IMR-90 (cell line): Measurements from ENCODE around the gene EXOC5. TPM values are rescaled to one million over a fixed set of nuclear protein-coding genes. Genes with fewer than 3 reads are reported as not detected.

Source experiments
- ATAC-seq: fragments of 200-7000 bp; cut with Tn5 transposase; 2 replicates; pipeline ENCODE4 v1.9.1; 2020; ENCODE audit warnings: low read depth, mild to moderate bottlenecking, moderate library complexity
- BruUV-seq: library from RNA; stranded (reverse); fragments of 400-500 nt; replicated peaks from 2 replicates; lab custom pipeline; 2021; lab: Mats Ljungman, UMichigan
- CTCF ChIA-PET: fragments of 300-600 bp; formaldehyde crosslinking; extraction: SDS; loops from one replicate; lab custom pipeline; 2021; ENCODE audit warnings: antibody characterized with exemption; lab: Yijun Ruan, JAX
- POLR2A ChIA-PET: fragments of 300-600 bp; sonication (Branson Sonifier 250); formaldehyde crosslinking; loops from one replicate; lab custom pipeline; 2022; ENCODE audit warnings: antibody characterized with exemption; ENCODE audit not compliant: unreplicated experiment; lab: Charles Lee
- DNase-seq: peaks from one replicate; pipeline ENCODE4 v3.0.0; 2013
- H2AFZ ChIP-seq: replicated peaks from 2 replicates; pipeline ENCODE3; 2013; ENCODE audit warnings: low read length, mild to moderate bottlenecking; ENCODE audit not compliant: poor library complexity
- H2AK5ac ChIP-seq: 2 replicates; pipeline ENCODE4 v1.6.1; 2013; ENCODE audit warnings: low read depth, low read length, inconsistent platforms
- H2AK9ac ChIP-seq: replicated peaks from 2 replicates; pipeline ENCODE3; 2013; ENCODE audit warnings: mild to moderate bottlenecking, low read depth, low read length, moderate library complexity; ENCODE audit not compliant: poor library complexity
- H2BK120ac ChIP-seq: 2 replicates; pipeline ENCODE4 v1.6.1; 2013; ENCODE audit warnings: low read depth, low read length, inconsistent platforms
- H2BK15ac ChIP-seq: 3 replicates; pipeline ENCODE4 v1.6.1; 2013; ENCODE audit warnings: low read depth, low read length, inconsistent platforms
- H2BK20ac ChIP-seq: 2 replicates; pipeline ENCODE4 v1.6.1; 2013; ENCODE audit warnings: low read depth, mild to moderate bottlenecking, inconsistent platforms, low read length, moderate library complexity
- H2BK5ac ChIP-seq: 2 replicates; pipeline ENCODE4 v1.6.1; 2013; ENCODE audit warnings: mild to moderate bottlenecking, low read depth, low read length, inconsistent platforms; ENCODE audit not compliant: poor library complexity, severe bottlenecking
- H3K14ac ChIP-seq: replicated peaks from 2 replicates; pipeline ENCODE4 v1.6.1; 2013; ENCODE audit warnings: low read depth, low read length, inconsistent platforms
- H3K18ac ChIP-seq: 2 replicates; pipeline ENCODE4 v1.6.1; 2013; ENCODE audit warnings: low read depth, low read length, control low read depth
- H3K23ac ChIP-seq: 2 replicates; pipeline ENCODE4 v1.6.1; 2013; ENCODE audit warnings: low read depth, low read length, inconsistent platforms
- H3K27ac ChIP-seq: 2 replicates; pipeline ENCODE4 v1.5.1; 2013; ENCODE audit warnings: mild to moderate bottlenecking, control low read depth, low read length; ENCODE audit not compliant: insufficient read depth
- H3K27me3 ChIP-seq: 2 replicates; pipeline ENCODE4 v1.6.1; 2013; ENCODE audit warnings: low read length; ENCODE audit not compliant: control insufficient read depth, insufficient read depth
- H3K36me3 ChIP-seq: 2 replicates; pipeline ENCODE4 v1.6.1; 2013; ENCODE audit warnings: low read length, mixed read lengths; ENCODE audit not compliant: control insufficient read depth, insufficient read depth
- H3K4ac ChIP-seq: 2 replicates; pipeline ENCODE4 v1.6.1; 2013; ENCODE audit warnings: low read depth, low read length, inconsistent platforms
- H3K4me1 ChIP-seq: 2 replicates; pipeline ENCODE4 v1.6.1; 2013; ENCODE audit warnings: low read length, mixed read lengths; ENCODE audit not compliant: control insufficient read depth, insufficient read depth
- H3K4me2 ChIP-seq: 2 replicates; pipeline ENCODE4 v1.6.1; 2013; ENCODE audit warnings: low read depth, mild to moderate bottlenecking, control low read depth, low read length, moderate library complexity
- H3K4me3 ChIP-seq: 2 replicates; pipeline ENCODE4 v1.5.1; 2013; ENCODE audit warnings: low read depth, mild to moderate bottlenecking, control low read depth, low read length, moderate library complexity; ENCODE audit not compliant: insufficient read depth
- H3K56ac ChIP-seq: 2 replicates; pipeline ENCODE4 v1.6.1; 2013; ENCODE audit warnings: low read length, inconsistent platforms; ENCODE audit not compliant: insufficient read depth; ENCODE audit errors: extremely low read depth
- H3K79me1 ChIP-seq, 2 experiments: 2 replicates each; pipeline ENCODE4 v1.6.1; 2013; ENCODE audit warnings: low read length in 2 of 2, inconsistent platforms in 1 of 2, low read depth in 1 of 2
- H3K9ac ChIP-seq: 2 replicates; pipeline ENCODE4 v1.6.1; 2013; ENCODE audit warnings: low read depth, low read length, control low read depth
- H3K9me1 ChIP-seq: 2 replicates; pipeline ENCODE4 v1.6.1; 2013; ENCODE audit warnings: low read length, inconsistent platforms; ENCODE audit not compliant: insufficient read depth
- H3K9me3 ChIP-seq: 2 replicates; pipeline ENCODE4 v1.6.1; 2013; ENCODE audit warnings: low read length; ENCODE audit not compliant: control insufficient read depth, insufficient read depth
- H4K20me1 ChIP-seq: 2 replicates; pipeline ENCODE4 v1.6.1; 2013; ENCODE audit warnings: low read length, inconsistent platforms; ENCODE audit not compliant: insufficient read depth
- H4K5ac ChIP-seq: 2 replicates; pipeline ENCODE4 v1.6.1; 2013; ENCODE audit warnings: mild to moderate bottlenecking, low read depth, low read length, control low read depth
- H4K8ac ChIP-seq, 2 experiments: 2 replicates each; pipeline ENCODE4 v1.6.1; 2013; ENCODE audit warnings: low read depth in 2 of 2, low read length in 2 of 2, control low read depth in 1 of 2, inconsistent platforms in 1 of 2
- H4K91ac ChIP-seq: 2 replicates; pipeline ENCODE4 v1.6.1; 2013; ENCODE audit warnings: low read depth, low read length, inconsistent platforms; ENCODE audit not compliant: insufficient read depth
- BHLHE40 ChIP-seq: fragments of 150-350 bp; IDR thresholded peaks from 2 replicates; pipeline ENCODE4 v1.6.1; 2016; ENCODE audit warnings: mild to moderate bottlenecking, low read depth, low read length
- CHD1 ChIP-seq: IDR thresholded peaks from 2 replicates; pipeline ENCODE4 v1.6.1; 2012; ENCODE audit warnings: low read depth, low read length, improper control_type of control experiment
- NFE2L2 ChIP-seq: fragments of 150-350 bp; IDR thresholded peaks from 2 replicates; pipeline ENCODE4 v1.6.1; 2016; ENCODE audit warnings: low read depth, mild to moderate bottlenecking, low read length
- RCOR1 ChIP-seq: IDR thresholded peaks from 2 replicates; pipeline ENCODE4 v1.6.1; 2012; ENCODE audit warnings: mild to moderate bottlenecking, low read length, improper control_type of control experiment; ENCODE audit not compliant: insufficient replicate concordance
- WGBS, 2 experiments: methylation state at CpG; one replicate each; pipeline versions ENCODE4 v1.1.5 to v1.1.7; 2013; ENCODE audit warnings: missing lambda C conversion rate in 2 of 2; ENCODE audit not compliant: insufficient read length in 1 of 2; ENCODE audit errors: extremely low coverage in 2 of 2; 5-methylcytosine and 5-hydroxymethylcytosine counted together
- dilution Hi-C: fragments of 300-500 bp; cut with HindIII; formaldehyde crosslinking; loops from one replicate; pipeline ENCODE4 v1.14.3; 2018; ENCODE audit warnings: low sequenced_read_pairs; ENCODE audit not compliant: unreplicated experiment
- in situ Hi-C: fragments of 300-500 bp; cut with MboI; formaldehyde crosslinking; loops from 3 replicates; pipeline ENCODE4 v1.14.3; 2019; ENCODE audit warnings: low sequenced_read_pairs, inconsistent platforms, mixed read lengths
- intact Hi-C: fragments of 100-400 bp; cut with micrococcal nuclease; formaldehyde crosslinking; loops from 2 replicates; pipeline ENCODE4 v1.10.0; 2022
- polyA plus RNA-seq, 3 experiments: library from polyadenylated mRNA; depleted of rRNA; stranded (reverse); fragments of >200 nt; gene quantifications; 2 replicates each; pipeline ENCODE4 v1.2.3, GENCODE V29; 2012; ENCODE audit warnings: low replicate concordance in 1 of 3
- total RNA-seq: library from RNA; depleted of rRNA; stranded (reverse); fragments of >200 nt; gene quantifications from 2 replicates; pipeline ENCODE4 v1.2.3, GENCODE V29; 2012

Gene EXOC5
- total and polyA plus RNA-seq, 2 of the 4 experiments (the other 2 are of a cell fraction): 22.4 to 52.5 TPM

DNA sequence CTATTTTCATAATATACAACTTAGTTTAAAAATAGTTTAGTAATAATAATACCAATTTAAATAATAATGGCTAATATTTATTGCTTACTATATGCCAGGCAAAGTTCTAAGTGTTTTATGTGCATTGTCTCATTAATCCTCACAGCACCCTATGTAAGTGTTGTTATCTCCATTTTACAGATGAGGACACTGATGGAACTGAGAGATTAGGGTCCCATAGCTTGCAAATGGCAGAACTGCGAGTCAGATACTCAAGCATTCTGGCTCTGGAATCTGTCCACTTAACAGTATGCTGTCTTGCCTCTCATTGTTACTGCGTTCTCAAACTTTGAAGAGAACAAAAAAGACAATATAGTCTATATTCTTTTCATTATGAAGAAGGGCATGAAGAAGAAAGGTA lies 19.0 kb upstream of the EXOC5 start:
- H3K23ac ChIP-seq: no peak overlapping the region
- no peak overlapping the region for H2BK15ac ChIP-seq
- dilution Hi-C loops (no loop called here), in situ Hi-C loops (no loop called here), intact Hi-C loops (no loop called here)
- ChIA-PET POLR2A (no interaction called here), CTCF (no interaction called here)
- H2AFZ ChIP-seq: no peak overlapping the region
- no peak overlapping the region for H2BK120ac ChIP-seq
- H3K9ac ChIP-seq: no peak overlapping the region
- no peaks in the 10 kb centered on the region for H3K9me1 ChIP-seq
- no peak overlapping the region for H4K5ac ChIP-seq
- H3K4me1 ChIP-seq: no peaks in the 10 kb centered on the region
- H2BK20ac ChIP-seq: no peak overlapping the region
- no peak overlapping the region for H3K4me3 ChIP-seq
- no peak overlapping the region for H3K18ac ChIP-seq
- no peak overlapping the region for H3K27ac ChIP-seq
- WGBS, 2 experiments: no CpG with 5 or more reads among the region's 2 CpGs
- no peak overlapping the region for H2AK9ac ChIP-seq
- H4K20me1 ChIP-seq: no peaks in the 10 kb centered on the region
- H3K56ac ChIP-seq: no peak overlapping the region
- no peaks in the 10 kb centered on the region for H3K27me3 ChIP-seq
- no peak overlapping the region for H3K14ac ChIP-seq
- no peak for ATAC-seq
- no peaks in the 10 kb centered on the region for H3K9me3 ChIP-seq
- no peak overlapping the region for H2BK5ac ChIP-seq
- no peak for DNase-seq
- peaks cover 8% of the 10 kb centered on the region for H3K36me3 ChIP-seq
- no peaks in the 10 kb centered on the region for H3K79me1 ChIP-seq
- no peak overlapping the region for H3K4ac ChIP-seq
- BruUV-seq: no TSS peak
- no peak overlapping the region for H4K8ac ChIP-seq
- no peak for TF ChIP-seq RCOR1
- TF ChIP-seq CHD1: no peak
- TF ChIP-seq NFE2L2: no peak
- TF ChIP-seq BHLHE40: no peak
- H3K4me2 ChIP-seq: no peak overlapping the region
- no peak overlapping the region for H2AK5ac ChIP-seq
- no peak overlapping the region for H4K91ac ChIP-seq
